HepG2 (cell line): ENCODE measurements around the gene CAMK2D. TPM values are rescaled to one million over a fixed set of nuclear protein-coding genes. Genes with fewer than 3 reads are reported as not detected.

Source experiments
- ATAC-seq: fragments of 200-7000 bp; cut with Tn5 transposase; 3 replicates; pipeline ENCODE4 v1.9.1; 2020; ENCODE audit warnings: mild to moderate bottlenecking, moderate library complexity
- BruUV-seq: library from RNA; stranded (reverse); fragments of 400-500 nt; replicated peaks from 2 replicates; lab custom pipeline; 2021; lab: Mats Ljungman, UMichigan
- CTCF ChIA-PET: fragments of 300-600 bp; formaldehyde crosslinking; extraction: SDS; loops from one replicate; lab custom pipeline; 2021; ENCODE audit warnings: low total read pairs, inconsistent platforms, low intra/inter-chr PET ratio; lab: Yijun Ruan, JAX
- POLR2A ChIA-PET: fragments of 350-600 bp; sonication (Branson Sonifier 250); formaldehyde crosslinking; loops from one replicate; lab custom pipeline; 2020; ENCODE audit warnings: antibody characterized with exemption, inconsistent platforms; lab: Yijun Ruan, JAX
- DNase-seq: peaks from one replicate; pipeline ENCODE4 v3.0.0-alpha.2; 2015; ENCODE audit warnings: low spot score
- FAIRE-seq: peaks from 3 replicates; lab custom pipeline; 2011; peaks lifted over from hg19 to GRCh38; lab: Jason Lieb, UNC
- H2AFZ ChIP-seq: one replicate; pipeline ENCODE4 v1.6.1; 2011; ENCODE audit warnings: low read length, inconsistent platforms
- H3K27ac ChIP-seq: fragments of 300-600 bp; 3 replicates; pipeline ENCODE4 v1.8.0; 2011; ENCODE audit warnings: mixed run types, mild to moderate bottlenecking, mixed read lengths, low read length, inconsistent platforms; ENCODE audit not compliant: insufficient read depth; ENCODE audit errors: extremely low read length
- H3K27me3 ChIP-seq, 2 experiments: fragments of 200-600 bp in 1 of 2; 2 replicates in 1 of 2; 3 replicates in 1 of 2; pipeline versions ENCODE4 v1.6.0 to v1.8.0; 2011; ENCODE audit warnings: low read length in 2 of 2, mild to moderate bottlenecking in 2 of 2, moderate library complexity in 2 of 2, inconsistent platforms in 1 of 2; ENCODE audit not compliant: insufficient read depth in 2 of 2, control insufficient read depth in 1 of 2
- H3K36me3 ChIP-seq, 2 experiments: fragments of 200-600 bp in 1 of 2; replicated peaks in 1 of 2; 2 replicates in 1 of 2; 3 replicates in 1 of 2; pipeline versions ENCODE4 v1.5.1 to v1.8.0; 2011; ENCODE audit warnings: low read length in 2 of 2, inconsistent platforms in 1 of 2; ENCODE audit not compliant: insufficient read depth in 2 of 2, control insufficient read depth in 1 of 2
- H3K4me1 ChIP-seq: 2 replicates; pipeline ENCODE4 v1.5.1; 2012; ENCODE audit warnings: low read length, inconsistent platforms; ENCODE audit not compliant: insufficient read depth
- H3K4me2 ChIP-seq: 2 replicates; pipeline ENCODE4 v1.6.0; 2011; ENCODE audit warnings: low read depth, low read length, inconsistent platforms
- H3K4me3 ChIP-seq, 3 experiments: fragments of 200-600 bp in 1 of 3; sonication (generic), shearing (Covaris generic) in 1 of 3; replicated peaks in 1 of 3; 2 replicates each; pipeline ENCODE4 v1.5.1; 2011 to 2016; ENCODE audit warnings: low read length in 3 of 3, inconsistent platforms in 2 of 3, low read depth in 2 of 3, mild to moderate bottlenecking in 2 of 3, control low read depth in 1 of 3, mixed read lengths in 1 of 3; ENCODE audit not compliant: insufficient read depth in 1 of 3
- H3K79me2 ChIP-seq: one replicate; pipeline ENCODE4 v1.6.1; 2011; ENCODE audit warnings: low read length, inconsistent platforms; ENCODE audit not compliant: insufficient read depth
- H3K9ac ChIP-seq: 2 replicates; pipeline ENCODE4 v1.6.0; 2011; ENCODE audit warnings: mild to moderate bottlenecking, low read depth, low read length, inconsistent platforms; ENCODE audit not compliant: insufficient read depth
- H3K9me3 ChIP-seq: 2 replicates; pipeline ENCODE4 v1.5.1; 2012; ENCODE audit warnings: mild to moderate bottlenecking, low read length
- H4K20me1 ChIP-seq: 2 replicates; pipeline ENCODE4 v1.6.0; 2011; ENCODE audit warnings: inconsistent platforms, mild to moderate bottlenecking, low read length, moderate library complexity; ENCODE audit not compliant: insufficient read depth
- AGO1 ChIP-seq: fragments of 200-400 bp; formaldehyde crosslinking; IDR thresholded peaks from 2 replicates; pipeline ENCODE4 v1.6.1; 2017; ENCODE audit warnings: mild to moderate bottlenecking, low read depth, low read length, moderate library complexity; ENCODE audit not compliant: poor library complexity, severe bottlenecking
- ARID4A ChIP-seq: sonication (generic); formaldehyde crosslinking; IDR thresholded peaks from 2 replicates; pipeline ENCODE4 v1.5.0; 2020; ENCODE audit warnings: mild to moderate bottlenecking, missing genetic modification reagents, borderline replicate concordance
- ATF7-NPFF ChIP-seq: sonication (generic); formaldehyde crosslinking; IDR thresholded peaks from 2 replicates; pipeline ENCODE4 v1.8.1; 2023; ENCODE audit warnings: mild to moderate bottlenecking, low read depth, missing genetic modification reagents, moderate library complexity
- ETV6 ChIP-seq: sonication (generic); formaldehyde crosslinking; conservative IDR thresholded peaks from 2 replicates; pipeline ENCODE4 v1.4.0; 2020; ENCODE audit warnings: missing genetic modification reagents
- HDAC2 ChIP-seq: sonication (generic); formaldehyde crosslinking; IDR thresholded peaks from 2 replicates; pipeline ENCODE4 v1.4.0; 2020; ENCODE audit warnings: missing genetic modification reagents
- HOMEZ ChIP-seq: IDR thresholded peaks from 2 replicates; pipeline ENCODE4 v1.6.1; 2016; ENCODE audit warnings: low read depth
- MAZ ChIP-seq, 2 experiments: sonication (generic) in 1 of 2; formaldehyde crosslinking in 1 of 2; IDR thresholded peaks; 2 replicates each; pipeline versions ENCODE4 v1.5.0 to v1.6.1; 2012 to 2020; ENCODE audit warnings: low read depth in 2 of 2, mild to moderate bottlenecking in 2 of 2, borderline replicate concordance in 1 of 2, improper control_type of control experiment in 1 of 2, low read length in 1 of 2, missing genetic modification reagents in 1 of 2, moderate library complexity in 1 of 2
- MLLT10 ChIP-seq: sonication (generic); formaldehyde crosslinking; IDR thresholded peaks from 2 replicates; pipeline ENCODE4 v1.4.0; 2020; ENCODE audit warnings: missing genetic modification reagents
- PHF8 ChIP-seq: sonication (generic); formaldehyde crosslinking; IDR thresholded peaks from 2 replicates; pipeline ENCODE4 v1.5.0; 2020; ENCODE audit warnings: missing genetic modification reagents
- RFX1 ChIP-seq: fragments of 450-650 bp; IDR thresholded peaks from 2 replicates; pipeline ENCODE4 v1.6.1; 2017
- SAP130 ChIP-seq: IDR thresholded peaks from 2 replicates; pipeline ENCODE4 v1.6.1; 2016; ENCODE audit warnings: low read depth
- ZNF558 ChIP-seq: sonication (generic); formaldehyde crosslinking; IDR thresholded peaks from 2 replicates; pipeline ENCODE4 v1.9.0; 2022; ENCODE audit warnings: mild to moderate bottlenecking, missing genetic modification reagents, borderline replicate concordance
- ZNF75D ChIP-seq: sonication (generic); formaldehyde crosslinking; IDR thresholded peaks from 2 replicates; pipeline ENCODE4 v1.8.1; 2023; ENCODE audit warnings: missing genetic modification reagents, mild to moderate bottlenecking, borderline replicate concordance
- WGBS: methylation state at CpG from one replicate; pipeline ENCODE4 v1.1.6; 2017; ENCODE audit warnings: low lambda C conversion rate; 5-methylcytosine and 5-hydroxymethylcytosine counted together
- in situ Hi-C: cut with HindIII; loops from 2 replicates; pipeline ENCODE4 v1.10.0; 2017; ENCODE audit warnings: low pct_unique_long_range_greater_than_20kb; ENCODE audit not compliant: extremely low pct_ligation_motif_present
- intact Hi-C: fragments of 100-400 bp; cut with micrococcal nuclease; formaldehyde crosslinking; loops from one replicate; pipeline ENCODE4 v1.10.0; 2022; ENCODE audit not compliant: unreplicated experiment
- polyA plus RNA-seq, 8 experiments: library from polyadenylated mRNA; depleted of rRNA in 3 of 8; stranded (reverse) in 7 of 8; unstranded in 1 of 8; fragments of >200 nt; fragmentation: Illumina TruSeq in 4 of 8; extraction: Trizol in 4 of 8; gene quantifications; 2 replicates each; pipeline versions ENCODE4 v1.2.1 to v1.2.3, GENCODE V29; 2011 to 2016; ENCODE audit warnings: low read depth in 4 of 8, missing spikeins in 1 of 8, mixed read lengths in 1 of 8; ENCODE audit not compliant: insufficient read depth in 1 of 8
- total RNA-seq, 5 experiments: library from RNA; depleted of rRNA; stranded (reverse); fragments of >200 nt; fragmentation: Illumina TruSeq; extraction: Trizol; gene quantifications; 2 replicates each; pipeline ENCODE4 v1.2.3, GENCODE V29; 2016; ENCODE audit warnings: low read depth in 1 of 5

CAMK2D gene
- total and polyA plus RNA-seq, 2 of the 13 experiments (the other 11 are each of a cell fraction or from before 2014, with no cell fraction given), result 18.0 to 65.4 TPM

- in situ Hi-C loops, result no loop called here
- DNase-seq (peak; percentile 63), FAIRE-seq (no peak), ATAC-seq (peak; percentile 76)
- 86% methylated on average over 8 of the region's 8 CpGs for WGBS
- H3K27me3 ChIP-seq, result no peaks in the 10 kb centered on the region
- no peaks in the 10 kb centered on the region for H4K20me1 ChIP-seq
- peaks cover 0 to 8% of the 10 kb centered on the region in 2 experiments; a peak in 2 of 5 replicates for H3K36me3 ChIP-seq
- no peaks in the 10 kb centered on the region for H3K79me2 ChIP-seq
- H2AFZ ChIP-seq, result no peak overlapping the region
- no TSS peak for BruUV-seq
- H3K4me1 ChIP-seq, result peaks cover 15% of the 10 kb centered on the region
- no peak overlapping the region for H3K9ac ChIP-seq
- CTCF ChIA-PET, result no interaction called here
- H3K4me3 ChIP-seq, result no peak overlapping the region
- no peak overlapping the region for H3K4me2 ChIP-seq
- intact Hi-C loops, result no loop called here
- no peaks in the 10 kb centered on the region for H3K9me3 ChIP-seq
- H3K27ac ChIP-seq, result no peak overlapping the region
- POLR2A ChIA-PET, result interaction anchor here (1.1 kb wide), 1 partner anchor 20 kb away, joined by 3 read pairs; no protein-coding TSS in a partner anchor
- no peak for TF ChIP-seq MLLT10 (CRISPR knock-in tag)
- TF ChIP-seq AGO1, result no peak
- no peak for TF ChIP-seq ATF7-NPFF (CRISPR knock-in tag)
- no peak for TF ChIP-seq ZNF558
- peak; percentile 67; the same call in 1 of the 2 replicates for TF ChIP-seq HOMEZ (CRISPR knock-in tag)
- no peak for TF ChIP-seq MAZ (IDR thresholded peaks at IDR 0.05; ENCODE audit: borderline replicate concordance, low read depth, low read length)
- no peak for TF ChIP-seq MAZ (CRISPR knock-in tag; IDR thresholded peaks at IDR 0.05; ENCODE audit: low read depth)
- TF ChIP-seq RFX1, result no peak
- no peak for TF ChIP-seq ZNF75D (CRISPR knock-in tag)
- TF ChIP-seq ETV6 (CRISPR knock-in tag), result no peak
- no peak for TF ChIP-seq PHF8
- TF ChIP-seq HDAC2, result no peak
- no peak for TF ChIP-seq ARID4A (CRISPR knock-in tag)
- peak; percentile 20; the same call in 1 of the 2 replicates for TF ChIP-seq SAP130 (CRISPR knock-in tag)
Observed at GRCh38 chr4:113468165-113469022, 293.1 kb downstream of the CAMK2D start.
